HepG2 (cell line): Measurements from ENCODE around the gene STARD13.

ENCODE experiments used
- AHR ChIP-seq: IDR thresholded peaks from 2 replicates; pipeline ENCODE4 v1.6.1; 2018; ENCODE audit warnings: missing genetic modification reagents, missing compliant biosample characterization
- KMT2A ChIP-seq: sonication (generic); formaldehyde crosslinking; IDR thresholded peaks from 2 replicates; pipeline ENCODE4 v1.4.0; 2020; ENCODE audit warnings: missing genetic modification reagents
- SUZ12 ChIP-seq: fragments of 150-350 bp; IDR thresholded peaks from 2 replicates; pipeline ENCODE4 v1.6.1; 2014; ENCODE audit warnings: low read depth, low read length
- YY1 ChIP-seq: IDR thresholded peaks from 2 replicates; pipeline ENCODE4 v1.6.1; 2011; ENCODE audit warnings: low read length, low read depth, moderate library complexity, mild to moderate bottlenecking; ENCODE audit not compliant: insufficient read depth, insufficient replicate concordance

DNA sequence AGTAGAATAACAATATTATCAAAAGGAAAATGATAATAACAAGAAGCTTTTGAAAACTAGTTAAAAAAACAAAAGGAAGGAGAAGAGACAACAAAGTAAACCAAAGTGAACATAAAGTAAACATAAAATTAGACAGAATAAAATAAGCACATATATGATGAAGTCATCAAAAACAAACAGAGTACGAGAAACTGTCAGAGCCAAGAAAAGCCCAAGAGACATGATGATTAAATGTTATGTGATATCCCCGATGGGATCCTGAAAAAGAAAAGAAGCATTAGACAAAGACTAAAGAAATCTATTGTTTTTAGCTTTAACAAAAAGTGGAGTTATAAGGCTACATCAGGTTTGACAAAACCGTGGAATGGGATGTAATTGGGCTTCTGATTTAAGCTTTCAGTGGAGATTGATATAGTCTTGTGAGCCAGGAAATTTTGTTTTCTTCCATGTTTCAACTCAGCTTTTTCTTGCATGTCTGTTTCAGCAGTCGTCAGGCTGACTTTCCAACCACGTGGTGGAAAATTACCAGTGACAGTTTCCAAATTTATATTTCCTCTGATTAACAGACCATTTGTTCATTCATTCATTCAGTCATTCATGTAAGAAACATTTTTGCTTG, 204.5 kb downstream of the STARD13 start:
- TF ChIP-seq KMT2A (no peak), YY1 (no peak), AHR (CRISPR knock-in tag) (no peak), SUZ12 (no peak)
